Vagina (tissue), 2 donors: ENCODE data around the gene FRMD4A. TPM values are rescaled to one million over a fixed set of nuclear protein-coding genes. Genes with fewer than 3 reads are reported as not detected.

Source experiments
- DNase-seq, 2 donors: peaks; one replicate each; pipeline ENCODE4 v3.0.0-alpha.2; 2017; ENCODE audit errors: extremely low spot score in 2 of 2
- H3K27ac ChIP-seq: fragments of 200-600 bp; sonication (generic); one replicate; pipeline ENCODE4 v1.5.1; 2019
- H3K27me3 ChIP-seq: fragments of 200-600 bp; sonication (generic); one replicate; pipeline ENCODE4 v1.5.1; 2019
- H3K36me3 ChIP-seq, 2 donors: fragments of 200-600 bp; sonication (generic); one replicate each; pipeline ENCODE4 v1.5.1; 2017 to 2019
- H3K4me1 ChIP-seq: fragments of 200-600 bp; sonication (generic); one replicate; pipeline ENCODE4 v1.5.1; 2019
- H3K4me3 ChIP-seq, 2 donors: fragments of 200-600 bp; sonication (generic); 1 replicate in 1 of 2; 2 replicates in 1 of 2; pipeline ENCODE4 v1.5.1; 2016 to 2019
- H3K9me3 ChIP-seq: fragments of 200-600 bp; sonication (generic); one replicate; pipeline ENCODE4 v1.5.1; 2019
- POLR2A ChIP-seq, 2 donors: fragments of 450-650 bp; IDR thresholded peaks; one replicate each; pipeline ENCODE4 v1.6.1; 2017; ENCODE audit warnings: antibody characterized with exemption in 2 of 2, mild to moderate bottlenecking in 2 of 2, moderate library complexity in 2 of 2
- POLR2AphosphoS5 ChIP-seq, 2 donors: sonication (generic); formaldehyde crosslinking; IDR thresholded peaks; one replicate each; pipeline ENCODE4 v1.9.0; 2017; ENCODE audit warnings: antibody characterized with exemption in 2 of 2, mild to moderate bottlenecking in 2 of 2, low read depth in 1 of 2; ENCODE audit not compliant: insufficient read depth in 1 of 2
- intact Hi-C: fragments of 100-400 bp; cut with DNase I; formaldehyde crosslinking; loops from one replicate; pipeline ENCODE4 v1.15.1; 2023
- total RNA-seq: library from RNA; depleted of rRNA; stranded (reverse); fragments of >200 nt; gene quantifications from one replicate; pipeline ENCODE4 v1.2.3, GENCODE V29; 2016
- TF ChIP-seq, protein P1 (sequence below), 3 experiments: fragments of 450-650 bp in 2 of 3; fragments of 200-600 bp in 1 of 3; sonication (generic) in 1 of 3; IDR thresholded peaks; one replicate each; pipeline ENCODE4 v1.5.1; 2017 to 2019; ENCODE audit warnings: antibody characterized with exemption in 3 of 3, mild to moderate bottlenecking in 2 of 3, moderate library complexity in 2 of 3

Gene FRMD4A
- total RNA-seq, 1 donor from 2014 or later, result 24.8 TPM

DNA sequence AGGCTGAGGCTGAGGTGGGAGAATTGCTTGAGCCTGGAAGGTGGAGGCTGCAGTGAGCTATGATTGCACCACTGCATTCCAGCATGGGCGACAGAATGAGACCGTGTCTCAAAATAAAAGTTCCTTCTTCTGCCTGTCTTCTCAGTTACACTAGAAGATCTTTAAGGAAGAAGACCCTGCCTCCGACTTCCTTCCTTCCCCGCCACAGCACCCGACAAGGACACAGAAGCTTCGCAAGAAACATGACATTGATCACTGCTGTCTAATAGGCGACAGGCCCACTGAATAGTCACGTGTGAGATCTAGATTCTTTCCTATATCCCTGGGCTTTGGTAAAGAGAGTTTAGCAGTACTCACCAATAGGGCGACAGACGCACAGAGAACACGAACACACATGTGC is 625.8 kb downstream of the FRMD4A start:
- Histone ChIP-seq H3K36me3 (peaks cover 0 to 12% of the 10 kb centered on the region in 2 donors), H3K4me1 (peaks cover 31% of the 10 kb centered on the region), H3K4me3 (no peak overlapping the region), H3K27me3 (no peaks in the 10 kb centered on the region), H3K27ac (no peak overlapping the region), H3K9me3 (no peaks in the 10 kb centered on the region)
- intact Hi-C loops, result no loop called here
- DNase-seq, result no peak
- TF ChIP-seq POLR2AphosphoS5 (IDR thresholded peaks at IDR 0.05; ENCODE audit: insufficient read depth in 1 of 2, low read depth in 1 of 2), result no peak
- TF ChIP-seq, protein P1, sequence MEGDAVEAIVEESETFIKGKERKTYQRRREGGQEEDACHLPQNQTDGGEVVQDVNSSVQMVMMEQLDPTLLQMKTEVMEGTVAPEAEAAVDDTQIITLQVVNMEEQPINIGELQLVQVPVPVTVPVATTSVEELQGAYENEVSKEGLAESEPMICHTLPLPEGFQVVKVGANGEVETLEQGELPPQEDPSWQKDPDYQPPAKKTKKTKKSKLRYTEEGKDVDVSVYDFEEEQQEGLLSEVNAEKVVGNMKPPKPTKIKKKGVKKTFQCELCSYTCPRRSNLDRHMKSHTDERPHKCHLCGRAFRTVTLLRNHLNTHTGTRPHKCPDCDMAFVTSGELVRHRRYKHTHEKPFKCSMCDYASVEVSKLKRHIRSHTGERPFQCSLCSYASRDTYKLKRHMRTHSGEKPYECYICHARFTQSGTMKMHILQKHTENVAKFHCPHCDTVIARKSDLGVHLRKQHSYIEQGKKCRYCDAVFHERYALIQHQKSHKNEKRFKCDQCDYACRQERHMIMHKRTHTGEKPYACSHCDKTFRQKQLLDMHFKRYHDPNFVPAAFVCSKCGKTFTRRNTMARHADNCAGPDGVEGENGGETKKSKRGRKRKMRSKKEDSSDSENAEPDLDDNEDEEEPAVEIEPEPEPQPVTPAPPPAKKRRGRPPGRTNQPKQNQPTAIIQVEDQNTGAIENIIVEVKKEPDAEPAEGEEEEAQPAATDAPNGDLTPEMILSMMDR (IDR thresholded peaks at IDR 0.05), result no peak

DNA sequence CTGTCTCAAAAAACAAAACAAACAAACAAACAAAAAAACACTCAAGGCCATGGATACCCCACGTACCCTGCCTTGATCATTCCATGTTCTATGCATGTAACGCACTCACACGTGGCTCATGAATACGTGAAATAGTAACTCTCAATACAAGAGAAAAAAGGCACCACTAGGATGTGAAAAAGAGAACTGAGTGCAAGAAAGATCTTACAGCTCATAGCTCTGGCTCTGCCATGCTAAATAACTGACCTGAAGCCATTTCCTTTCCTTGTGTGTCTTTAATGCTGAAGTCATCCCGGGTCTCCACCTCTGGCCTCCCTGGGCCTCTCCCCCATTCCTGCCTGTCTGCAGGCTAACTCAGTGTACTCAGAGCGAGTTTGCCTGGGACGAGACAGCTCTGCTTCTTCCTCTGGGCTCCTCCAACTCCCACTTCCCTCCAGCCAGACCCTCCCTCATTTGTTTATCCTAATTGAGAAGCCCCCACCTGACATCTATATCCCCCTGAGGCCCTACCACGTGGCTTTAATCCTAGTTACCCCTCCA is 626.7 kb downstream of the FRMD4A start:
- Histone ChIP-seq H3K27ac (no peak overlapping the region), H3K9me3 (no peaks in the 10 kb centered on the region), H3K4me3 (no peak overlapping the region), H3K4me1 (peaks cover 28% of the 10 kb centered on the region), H3K36me3 (peaks cover 0 to 12% of the 10 kb centered on the region in 2 donors), H3K27me3 (no peaks in the 10 kb centered on the region)
- TF ChIP-seq, protein P1 (IDR thresholded peaks at IDR 0.05), result no peak
- TF ChIP-seq POLR2AphosphoS5 (IDR thresholded peaks at IDR 0.05; ENCODE audit: insufficient read depth in 1 of 2, low read depth in 1 of 2) (no peak), POLR2A (IDR thresholded peaks at IDR 0.05) (no peak)
- intact Hi-C loops, result no loop called here
- DNase-seq, result no peak

DNA sequence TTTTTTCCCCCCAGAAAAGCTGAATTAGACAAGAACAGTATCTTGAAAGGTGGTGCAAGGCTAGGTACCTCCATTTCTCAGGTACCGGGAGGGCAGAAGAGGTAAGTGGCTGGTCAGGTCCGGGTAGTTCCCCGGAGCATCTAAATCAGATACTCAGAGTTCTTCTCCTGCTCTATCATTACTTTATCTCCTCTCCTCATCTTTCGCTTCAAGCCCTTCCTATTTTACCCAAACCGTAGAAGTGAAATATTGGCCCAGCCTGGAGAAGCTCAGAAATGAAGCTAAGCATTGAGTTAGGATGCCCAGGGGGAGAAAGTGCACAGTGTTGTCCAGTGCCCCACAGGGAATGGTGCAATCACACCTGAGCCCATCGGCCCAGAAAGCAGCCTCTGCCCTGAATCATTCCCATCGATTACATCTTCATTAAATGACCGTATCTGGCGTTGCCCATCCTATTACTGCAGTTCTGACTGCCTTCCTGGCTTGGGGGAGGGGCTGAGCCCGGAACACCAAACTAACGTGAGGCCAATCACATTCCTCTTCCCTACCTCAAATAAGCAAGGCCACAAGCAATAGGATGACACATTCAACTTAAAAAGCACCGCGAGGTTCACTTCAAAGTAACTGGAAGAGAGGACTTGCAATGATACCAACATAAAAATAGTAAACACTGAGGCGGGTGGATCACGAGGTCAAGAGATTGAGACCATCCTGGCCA is 627.5 kb downstream of the FRMD4A start:
- intact Hi-C loops, result no loop called here
- no peak for DNase-seq
- Histone ChIP-seq H3K27ac (no peak overlapping the region), H3K27me3 (no peaks in the 10 kb centered on the region), H3K36me3 (peaks cover 0 to 12% of the 10 kb centered on the region in 2 donors), H3K4me3 (no peak overlapping the region), H3K4me1 (peaks cover 20% of the 10 kb centered on the region), H3K9me3 (no peaks in the 10 kb centered on the region)
- TF ChIP-seq, protein P1 (IDR thresholded peaks at IDR 0.05), result no peak
- no peak for TF ChIP-seq POLR2AphosphoS5 (IDR thresholded peaks at IDR 0.05; ENCODE audit: insufficient read depth in 1 of 2, low read depth in 1 of 2)
- no peak for TF ChIP-seq POLR2A (IDR thresholded peaks at IDR 0.05)

DNA sequence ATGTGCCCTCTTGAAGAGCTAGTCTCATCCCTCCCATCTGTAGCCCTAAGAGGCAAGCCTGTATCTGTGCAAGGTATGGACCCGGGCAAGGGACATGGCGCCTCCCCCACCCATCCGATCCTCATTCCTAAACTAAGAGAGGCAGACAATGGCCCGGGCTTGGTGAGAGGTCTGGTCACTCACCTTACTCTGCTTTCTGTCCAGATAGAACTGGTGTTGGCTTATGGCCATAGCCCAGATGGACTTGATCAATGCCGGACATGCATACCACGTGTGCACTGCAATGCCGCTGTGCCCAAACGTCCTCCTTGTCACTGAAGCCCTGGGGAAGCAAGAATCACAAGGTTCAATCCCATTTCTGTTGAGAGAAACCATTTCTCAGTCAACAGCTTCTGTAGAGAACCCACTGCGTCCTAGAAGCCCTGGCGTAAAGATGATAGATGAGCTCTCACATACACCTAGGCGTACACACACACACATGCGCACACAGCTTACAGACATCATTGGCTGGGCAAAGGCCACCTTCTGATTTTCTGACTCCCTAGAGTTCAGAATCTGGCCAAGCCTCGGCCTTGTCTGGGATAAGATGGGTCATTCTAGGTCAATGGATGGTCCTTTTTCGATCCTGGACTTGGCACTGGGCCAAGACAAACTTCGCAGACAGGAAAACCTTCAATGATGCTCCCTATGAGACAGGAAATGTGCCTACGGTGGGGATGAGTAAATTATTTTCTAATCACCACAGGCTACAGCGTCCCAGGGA is 629.4 kb downstream of the FRMD4A start:
- Histone ChIP-seq H3K4me1 (peaks cover 7% of the 10 kb centered on the region), H3K36me3 (peaks cover 0 to 12% of the 10 kb centered on the region in 2 donors), H3K27me3 (no peaks in the 10 kb centered on the region), H3K27ac (no peak overlapping the region), H3K9me3 (no peaks in the 10 kb centered on the region), H3K4me3 (no peak overlapping the region)
- DNase-seq, result no peak
- TF ChIP-seq POLR2AphosphoS5 (IDR thresholded peaks at IDR 0.05; ENCODE audit: insufficient read depth in 1 of 2, low read depth in 1 of 2), result no peak
- intact Hi-C loops, result no loop called here

DNA sequence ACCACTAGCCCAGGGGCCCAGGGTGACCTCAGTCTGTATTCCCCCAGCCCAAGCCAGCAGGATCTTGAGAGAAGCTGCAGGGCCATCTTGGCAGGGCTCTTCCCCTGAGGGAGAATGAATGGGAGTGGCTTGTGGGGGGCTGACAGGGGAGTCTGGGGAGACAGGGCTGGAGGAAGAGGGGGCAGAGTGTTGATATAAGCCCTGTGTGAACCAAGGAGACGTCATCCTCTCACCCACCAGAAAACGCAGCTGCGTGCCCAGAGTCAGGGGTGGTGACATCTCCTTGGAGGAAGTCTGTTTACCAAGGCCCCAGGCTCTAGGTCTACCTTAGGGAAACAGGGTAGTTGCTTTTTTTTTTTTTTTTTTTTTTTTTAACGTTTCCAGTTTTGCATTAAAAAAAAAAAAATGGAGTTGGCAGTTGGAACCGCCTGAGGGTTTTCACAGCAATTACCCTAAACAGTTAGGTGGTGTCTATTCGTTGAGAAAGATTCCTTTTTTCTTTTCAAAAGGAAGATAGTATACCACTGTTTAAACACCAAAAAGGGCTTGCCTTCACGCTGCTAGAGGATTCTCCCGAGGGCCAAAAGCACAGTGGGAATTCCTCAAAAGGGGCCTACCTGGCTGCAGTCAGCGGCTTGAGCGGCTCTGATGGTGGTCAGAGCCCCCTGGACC is 630.1 kb downstream of the FRMD4A start:
- peaks cover 0 to 12% of the 10 kb centered on the region in 2 donors for H3K36me3 ChIP-seq
- intact Hi-C loops, result no loop called here
- H3K27me3 ChIP-seq, result no peaks in the 10 kb centered on the region
- TF ChIP-seq, protein P1 (IDR thresholded peaks at IDR 0.05), result no peak
- TF ChIP-seq POLR2AphosphoS5 (IDR thresholded peaks at IDR 0.05; ENCODE audit: insufficient read depth in 1 of 2, low read depth in 1 of 2) (no peak), POLR2A (IDR thresholded peaks at IDR 0.05) (no peak)
- no peaks in the 10 kb centered on the region for H3K9me3 ChIP-seq
- no peak overlapping the region for H3K27ac ChIP-seq
- no peak for DNase-seq
- H3K4me1 ChIP-seq, result peaks cover 7% of the 10 kb centered on the region
- H3K4me3 ChIP-seq, result no peak overlapping the region
